ENCODE measurements around the gene CLK2.

CLK2 gene

GRCh38 chr1:155273343-155274245 is at the start of gene CLK2:
TSS of gene CLK2 (minus strand) at chr1:155273504. CDS start at chr1:155270977, 2,527 bp downstream.
- DNase-seq (ENCODE audit: low read depth) = peak; percentile 95

GRCh38 chr1:155322571-155322952 is 49.3 kb upstream of the CLK2 start:
- peak; percentile 32 for DNase-seq (ENCODE audit: low read depth)

- DNase-seq (ENCODE audit: low read depth) = no peak
Observed at GRCh38 chr1:155321639-155322503, 48.6 kb upstream of the CLK2 start.

GRCh38 chr1:155320661-155321617 is 47.6 kb upstream of the CLK2 start, which contains the start of gene RUSC1:
TSS of gene RUSC1 (plus strand) at chr1:155320894. CDS start at chr1:155321774, 880 bp downstream.
- peak; percentile 70 for DNase-seq (ENCODE audit: low read depth)

- peak; percentile 22 for DNase-seq (ENCODE audit: low read depth)
Observed at GRCh38 chr1:155320252-155320651, 46.9 kb upstream of the CLK2 start.

- no peak for DNase-seq (ENCODE audit: low read depth)
Observed at GRCh38 chr1:155319536-155319935, 46.2 kb upstream of the CLK2 start.

- no peak for DNase-seq (ENCODE audit: low read depth)
Observed at GRCh38 chr1:155318082-155318481, 44.8 kb upstream of the CLK2 start.

- no peak for DNase-seq (ENCODE audit: low read depth)
Observed at GRCh38 chr1:155316922-155317321, 43.6 kb upstream of the CLK2 start.

- DNase-seq (ENCODE audit: low read depth) = no peak
Observed at GRCh38 chr1:155313261-155313660, 40.0 kb upstream of the CLK2 start.

- peak; percentile 10 for DNase-seq (ENCODE audit: low read depth)
Observed at GRCh38 chr1:155309423-155310021, 36.2 kb upstream of the CLK2 start.

GRCh38 chr1:155308493-155309422 is 35.5 kb upstream of the CLK2 start, which contains the start of gene FDPS:
TSS of gene FDPS (plus strand) at chr1:155308866. CDS start at chr1:155309790, 924 bp downstream.
- DNase-seq (ENCODE audit: low read depth) = peak; percentile 99

GRCh38 chr1:155307247-155307740 is 34.0 kb upstream of the CLK2 start:
- DNase-seq (ENCODE audit: low read depth) = peak; percentile 34

- no peak for DNase-seq (ENCODE audit: low read depth)
Observed at GRCh38 chr1:155305881-155306391, 32.6 kb upstream of the CLK2 start.

GRCh38 chr1:155304558-155305063 is 31.3 kb upstream of the CLK2 start:
- no peak for DNase-seq (ENCODE audit: low read depth)

- DNase-seq (ENCODE audit: low read depth) = no peak
Observed at GRCh38 chr1:155301342-155301841, 28.1 kb upstream of the CLK2 start, which contains the start of gene PKLR. TSS of gene PKLR (minus strand) at chr1:155301438. CDS start at chr1:155301395, 43 bp downstream.

- DNase-seq (ENCODE audit: low read depth) = no peak
Observed at GRCh38 chr1:155300553-155301329, 27.4 kb upstream of the CLK2 start.

GRCh38 chr1:155300024-155300423 is 26.7 kb upstream of the CLK2 start:
- no peak for DNase-seq (ENCODE audit: low read depth)

- DNase-seq (ENCODE audit: low read depth) = no peak
Observed at GRCh38 chr1:155297384-155297783, 24.1 kb upstream of the CLK2 start.
